Anterior cingulate cortex (tissue), 58 donors: ENCODE data around the gene UGT2A1.
"Not testable (repeated sequence)": the region's sequence is repeated elsewhere in the genome, so short reads cannot be mapped to it uniquely, and the experiment has no call there.

Source experiments
- DNase-seq, 58 donors: peaks; one replicate each; lab custom pipeline; 2025; lab: John Stamatoyannopoulos, UW

UGT2A1 gene

GRCh38 chr4:69653147-69653546, at the start of gene UGT2A1:
TSS of gene UGT2A1 (minus strand) at chr4:69653247. CDS start at chr4:69647644, 5,603 bp downstream.
- no peak for DNase-seq

- no peak for DNase-seq
These were observed 49.2 kb upstream of the UGT2A1 start for GRCh38 chr4:69702201-69702600.

- no peak for DNase-seq
These were observed 48.6 kb upstream of the UGT2A1 start for GRCh38 chr4:69701696-69702095.

- no peak for DNase-seq
These were observed 44.6 kb upstream of the UGT2A1 start for GRCh38 chr4:69697536-69698242.

GRCh38 chr4:69689599-69689998, 36.6 kb upstream of the UGT2A1 start:
- no peak for DNase-seq

GRCh38 chr4:69684804-69685203, 31.8 kb upstream of the UGT2A1 start:
- DNase-seq, result no peak

- no peak for DNase-seq
These were observed 15.6 kb upstream of the UGT2A1 start for GRCh38 chr4:69668680-69669079.

GRCh38 chr4:69664009-69664408, 11.0 kb upstream of the UGT2A1 start:
- not testable (repeated sequence) for DNase-seq

GRCh38 chr4:69661130-69661803, 8.2 kb upstream of the UGT2A1 start:
- not testable (repeated sequence) for DNase-seq

- no peak for DNase-seq
These were observed 5.1 kb upstream of the UGT2A1 start for GRCh38 chr4:69658133-69658532.

- DNase-seq, result no peak
These were observed 3.7 kb upstream of the UGT2A1 start for GRCh38 chr4:69656653-69657158.

- no peak for DNase-seq
These were observed 2.2 kb downstream of the UGT2A1 start for GRCh38 chr4:69650872-69651271.

- no peak for DNase-seq
These were observed 3.4 kb downstream of the UGT2A1 start for GRCh38 chr4:69649629-69650028.

- no peak for DNase-seq
These were observed 3.8 kb downstream of the UGT2A1 start for GRCh38 chr4:69649207-69649606.

- no peak for DNase-seq
These were observed 10.1 kb downstream of the UGT2A1 start for GRCh38 chr4:69642961-69643360.

- no peak for DNase-seq
These were observed 12.8 kb downstream of the UGT2A1 start for GRCh38 chr4:69640289-69640688.

GRCh38 chr4:69639542-69639941, 13.5 kb downstream of the UGT2A1 start, which contains the start of gene UGT2A2:
TSS of gene UGT2A2 (minus strand) at chr4:69639642. CDS start at chr4:69639640, 2 bp downstream.
- no peak for DNase-seq

GRCh38 chr4:69617083-69617694, 35.9 kb downstream of the UGT2A1 start:
- peak in 1 of 58 donors; percentile 23 for DNase-seq

- no peak for DNase-seq
These were observed 42.6 kb downstream of the UGT2A1 start for GRCh38 chr4:69610484-69610883.

GRCh38 chr4:69601065-69601464, 52.0 kb downstream of the UGT2A1 start:
- DNase-seq, result no peak

- DNase-seq, result no peak
These were observed 53.0 kb downstream of the UGT2A1 start for GRCh38 chr4:69600013-69600412.
